Neural cell (in vitro differentiated cells): ENCODE measurements around the gene TRMT2A. TPM values are rescaled to one million over a fixed set of nuclear protein-coding genes. Genes with fewer than 3 reads are reported as not detected.

ENCODE experiments used
- H2AFZ ChIP-seq: fragments of 200-600, 300-800 bp; sonication (generic), shearing (Covaris generic); 2 replicates; pipeline ENCODE4 v1.6.0; 2014; ENCODE audit warnings: low read depth, mild to moderate bottlenecking, antibody characterized with exemption, low read length, moderate library complexity
- H3F3A ChIP-seq: fragments of 200-600 bp; shearing (Covaris generic); 2 replicates; pipeline ENCODE4 v1.6.1; 2016; ENCODE audit warnings: mild to moderate bottlenecking, moderate library complexity, mixed read lengths, antibody characterized with exemption, low read length; ENCODE audit not compliant: insufficient read depth, poor library complexity, severe bottlenecking
- H3K27ac ChIP-seq: fragments of 200-600, 300-800 bp; sonication (generic), shearing (Covaris generic); 2 replicates; pipeline ENCODE4 v1.5.1; 2014; ENCODE audit warnings: mild to moderate bottlenecking, low read length, moderate library complexity
- H3K27me3 ChIP-seq: fragments of 300-800, 200-600 bp; sonication (generic), shearing (Covaris generic); 2 replicates; pipeline ENCODE4 v1.6.0; 2014; ENCODE audit warnings: mild to moderate bottlenecking, low read depth, low read length, moderate library complexity; ENCODE audit not compliant: insufficient read depth
- H3K36me3 ChIP-seq: fragments of 300-800, 200-600 bp; sonication (generic), shearing (Covaris generic); 2 replicates; pipeline ENCODE4 v1.5.1; 2014; ENCODE audit warnings: mild to moderate bottlenecking, antibody characterized with exemption, low read length, moderate library complexity; ENCODE audit not compliant: insufficient read depth
- H3K4me2 ChIP-seq: fragments of 300-800, 200-600 bp; sonication (generic), shearing (Covaris generic); 2 replicates; pipeline ENCODE4 v1.6.0; 2014; ENCODE audit warnings: mild to moderate bottlenecking, low read length
- H3K4me3 ChIP-seq: fragments of 300-800, 200-600 bp; sonication (generic), shearing (Covaris generic); 2 replicates; pipeline ENCODE4 v1.5.1; 2014; ENCODE audit warnings: mild to moderate bottlenecking, low read length, moderate library complexity
- H3K79me2 ChIP-seq: fragments of 200-600 bp; shearing (Covaris generic); replicated peaks from 2 replicates; pipeline ENCODE4 v1.6.0; 2014; ENCODE audit warnings: mild to moderate bottlenecking, low read length, moderate library complexity; ENCODE audit not compliant: insufficient read depth
- H3K9ac ChIP-seq: fragments of 300-800, 200-600 bp; sonication (generic), shearing (Covaris generic); 2 replicates; pipeline ENCODE4 v1.6.1; 2016; ENCODE audit warnings: mild to moderate bottlenecking, low read length, mixed read lengths
- H3K9me2 ChIP-seq: fragments of 200-600 bp; shearing (Covaris generic); 2 replicates; pipeline ENCODE4 v1.6.1; 2016; ENCODE audit warnings: mild to moderate bottlenecking, low read length, mixed read lengths; ENCODE audit not compliant: insufficient read depth
- H3K9me3 ChIP-seq: fragments of 200-600, 300-800 bp; sonication (generic), shearing (Covaris generic); 2 replicates; pipeline ENCODE4 v1.6.1; 2016; ENCODE audit warnings: mild to moderate bottlenecking, mixed run types, low read length, moderate library complexity, mixed read lengths
- H4K20me1 ChIP-seq: fragments of 200-600 bp; shearing (Covaris generic); 2 replicates; pipeline ENCODE4 v1.6.1; 2016; ENCODE audit warnings: mild to moderate bottlenecking, mixed run types; ENCODE audit not compliant: insufficient read depth
- EP300 ChIP-seq: fragments of 450-650 bp; conservative IDR thresholded peaks from 2 replicates; pipeline ENCODE4 v1.6.1; 2014; ENCODE audit warnings: antibody characterized with exemption, mild to moderate bottlenecking, moderate library complexity; ENCODE audit not compliant: poor library complexity, severe bottlenecking
- EZH2 ChIP-seq: fragments of 200-600, 300-800 bp; shearing (Covaris generic), sonication (generic); IDR thresholded peaks from 2 replicates; pipeline ENCODE4 v1.6.1; 2014; ENCODE audit warnings: antibody characterized with exemption, low read length, borderline replicate concordance, mild to moderate bottlenecking; ENCODE audit not compliant: insufficient read depth, poor library complexity, severe bottlenecking
- MXI1 ChIP-seq: fragments of 450-650 bp; conservative IDR thresholded peaks from 2 replicates; pipeline ENCODE4 v1.6.1; 2014; ENCODE audit warnings: antibody characterized with exemption, mild to moderate bottlenecking; ENCODE audit not compliant: poor library complexity, severe bottlenecking
- POLR2AphosphoS5 ChIP-seq: IDR thresholded peaks from 2 replicates; pipeline ENCODE4 v1.6.1; 2012
- RAD21 ChIP-seq: fragments of 450-650 bp; conservative IDR thresholded peaks from 2 replicates; pipeline ENCODE4 v1.6.1; 2014; ENCODE audit warnings: antibody characterized with exemption, mild to moderate bottlenecking, moderate library complexity
- SMC3 ChIP-seq: fragments of 450-650 bp; conservative IDR thresholded peaks from 2 replicates; pipeline ENCODE4 v1.6.1; 2014; ENCODE audit warnings: antibody characterized with exemption, mild to moderate bottlenecking, moderate library complexity; ENCODE audit not compliant: poor library complexity
- TAF1 ChIP-seq: IDR thresholded peaks from 2 replicates; pipeline ENCODE4 v1.6.1; 2012; ENCODE audit warnings: low read depth
- polyA plus RNA-seq: library from polyadenylated mRNA; depleted of rRNA; stranded (reverse); fragments of >200 nt; gene quantifications from 2 replicates; pipeline ENCODE4 v1.2.3, GENCODE V29; 2014
- TF ChIP-seq, protein P1 (sequence below): fragments of 450-650 bp; IDR thresholded peaks from 2 replicates; pipeline ENCODE4 v1.5.1; 2014; ENCODE audit warnings: antibody characterized with exemption, mild to moderate bottlenecking, moderate library complexity; ENCODE audit not compliant: poor library complexity, severe bottlenecking
- TF ChIP-seq, protein P2 (sequence below): IDR thresholded peaks from 2 replicates; pipeline ENCODE4 v1.6.1; 2012; ENCODE audit warnings: borderline replicate concordance

TRMT2A gene
- polyA plus RNA-seq, 1 donor from 2014 or later, result 96.7 TPM

GRCh38 chr22:20132686-20133246 is 15.7 kb upstream of the TRMT2A start:
- H2AFZ ChIP-seq, result no peak overlapping the region
- H3K9me3 ChIP-seq, result no peaks in the 10 kb centered on the region
- H3K4me2 ChIP-seq, result peak overlapping the region; percentile 68
- no peaks in the 10 kb centered on the region for H3K79me2 ChIP-seq
- H3K27me3 ChIP-seq, result no peaks in the 10 kb centered on the region
- TF ChIP-seq EP300 (no peak), RAD21 (no peak), SMC3 (no peak), POLR2AphosphoS5 (no peak), EZH2 (no peak), TAF1 (no peak), MXI1 (no peak)
- TF ChIP-seq, protein P1, sequence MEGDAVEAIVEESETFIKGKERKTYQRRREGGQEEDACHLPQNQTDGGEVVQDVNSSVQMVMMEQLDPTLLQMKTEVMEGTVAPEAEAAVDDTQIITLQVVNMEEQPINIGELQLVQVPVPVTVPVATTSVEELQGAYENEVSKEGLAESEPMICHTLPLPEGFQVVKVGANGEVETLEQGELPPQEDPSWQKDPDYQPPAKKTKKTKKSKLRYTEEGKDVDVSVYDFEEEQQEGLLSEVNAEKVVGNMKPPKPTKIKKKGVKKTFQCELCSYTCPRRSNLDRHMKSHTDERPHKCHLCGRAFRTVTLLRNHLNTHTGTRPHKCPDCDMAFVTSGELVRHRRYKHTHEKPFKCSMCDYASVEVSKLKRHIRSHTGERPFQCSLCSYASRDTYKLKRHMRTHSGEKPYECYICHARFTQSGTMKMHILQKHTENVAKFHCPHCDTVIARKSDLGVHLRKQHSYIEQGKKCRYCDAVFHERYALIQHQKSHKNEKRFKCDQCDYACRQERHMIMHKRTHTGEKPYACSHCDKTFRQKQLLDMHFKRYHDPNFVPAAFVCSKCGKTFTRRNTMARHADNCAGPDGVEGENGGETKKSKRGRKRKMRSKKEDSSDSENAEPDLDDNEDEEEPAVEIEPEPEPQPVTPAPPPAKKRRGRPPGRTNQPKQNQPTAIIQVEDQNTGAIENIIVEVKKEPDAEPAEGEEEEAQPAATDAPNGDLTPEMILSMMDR, result no peak
- TF ChIP-seq, protein P2, sequence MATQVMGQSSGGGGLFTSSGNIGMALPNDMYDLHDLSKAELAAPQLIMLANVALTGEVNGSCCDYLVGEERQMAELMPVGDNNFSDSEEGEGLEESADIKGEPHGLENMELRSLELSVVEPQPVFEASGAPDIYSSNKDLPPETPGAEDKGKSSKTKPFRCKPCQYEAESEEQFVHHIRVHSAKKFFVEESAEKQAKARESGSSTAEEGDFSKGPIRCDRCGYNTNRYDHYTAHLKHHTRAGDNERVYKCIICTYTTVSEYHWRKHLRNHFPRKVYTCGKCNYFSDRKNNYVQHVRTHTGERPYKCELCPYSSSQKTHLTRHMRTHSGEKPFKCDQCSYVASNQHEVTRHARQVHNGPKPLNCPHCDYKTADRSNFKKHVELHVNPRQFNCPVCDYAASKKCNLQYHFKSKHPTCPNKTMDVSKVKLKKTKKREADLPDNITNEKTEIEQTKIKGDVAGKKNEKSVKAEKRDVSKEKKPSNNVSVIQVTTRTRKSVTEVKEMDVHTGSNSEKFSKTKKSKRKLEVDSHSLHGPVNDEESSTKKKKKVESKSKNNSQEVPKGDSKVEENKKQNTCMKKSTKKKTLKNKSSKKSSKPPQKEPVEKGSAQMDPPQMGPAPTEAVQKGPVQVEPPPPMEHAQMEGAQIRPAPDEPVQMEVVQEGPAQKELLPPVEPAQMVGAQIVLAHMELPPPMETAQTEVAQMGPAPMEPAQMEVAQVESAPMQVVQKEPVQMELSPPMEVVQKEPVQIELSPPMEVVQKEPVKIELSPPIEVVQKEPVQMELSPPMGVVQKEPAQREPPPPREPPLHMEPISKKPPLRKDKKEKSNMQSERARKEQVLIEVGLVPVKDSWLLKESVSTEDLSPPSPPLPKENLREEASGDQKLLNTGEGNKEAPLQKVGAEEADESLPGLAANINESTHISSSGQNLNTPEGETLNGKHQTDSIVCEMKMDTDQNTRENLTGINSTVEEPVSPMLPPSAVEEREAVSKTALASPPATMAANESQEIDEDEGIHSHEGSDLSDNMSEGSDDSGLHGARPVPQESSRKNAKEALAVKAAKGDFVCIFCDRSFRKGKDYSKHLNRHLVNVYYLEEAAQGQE, result no peak
- H3K36me3 ChIP-seq, result no peaks in the 10 kb centered on the region
- no peaks in the 10 kb centered on the region for H3F3A ChIP-seq
- H3K27ac ChIP-seq, result no peak overlapping the region
- peak overlapping the region; percentile 90 for H3K4me3 ChIP-seq
- no peaks in the 10 kb centered on the region for H4K20me1 ChIP-seq
- H3K9me2 ChIP-seq, result no peaks in the 10 kb centered on the region
- H3K9ac ChIP-seq, result peak overlapping the region; percentile 68

- no peaks in the 10 kb centered on the region for H3K9me3 ChIP-seq
- H3K4me2 ChIP-seq, result peak overlapping the region; percentile 68
- H3K9ac ChIP-seq, result peak overlapping the region; percentile 68
- H2AFZ ChIP-seq, result no peak overlapping the region
- no peaks in the 10 kb centered on the region for H3K27me3 ChIP-seq
- peak overlapping the region; percentile 90 for H3K4me3 ChIP-seq
- no peak overlapping the region for H3K27ac ChIP-seq
- no peaks in the 10 kb centered on the region for H3K79me2 ChIP-seq
- no peaks in the 10 kb centered on the region for H3K36me3 ChIP-seq
- H3K9me2 ChIP-seq, result no peaks in the 10 kb centered on the region
- peak; percentile 30 for TF ChIP-seq MXI1
- TF ChIP-seq SMC3, result no peak
- no peaks in the 10 kb centered on the region for H4K20me1 ChIP-seq
- no peaks in the 10 kb centered on the region for H3F3A ChIP-seq
Measured at GRCh38 chr22:20131859-20132685, 15.0 kb upstream of the TRMT2A start.
